Heart right ventricle (tissue), 16 donors: ENCODE data around the gene FAM50B. TPM values are rescaled to one million over a fixed set of nuclear protein-coding genes. Genes with fewer than 3 reads are reported as not detected.

Source experiments
- ATAC-seq, 8 donors: fragments of 200-7000 bp; cut with Tn5 transposase; one replicate each; pipeline ENCODE4 v1.9.1; 2020; ENCODE audit warnings: mild to moderate bottlenecking in 8 of 8, moderate library complexity in 8 of 8, moderate number of reproducible peaks in 1 of 8
- DNase-seq, 2 donors: peaks; one replicate each; pipeline ENCODE4 v3.0.0-alpha.2; 2020
- H3K27ac ChIP-seq, 10 donors: fragments of 200-600 bp; sonication (generic) in 2 of 10; one replicate each; pipeline versions ENCODE4 v1.5.0 to v1.8.0; 2020 to 2022; ENCODE audit warnings: mild to moderate bottlenecking in 3 of 10
- H3K27me3 ChIP-seq, 7 donors: fragments of 200-600 bp; one replicate each; pipeline ENCODE4 v1.8.0; 2021 to 2022; ENCODE audit warnings: mild to moderate bottlenecking in 2 of 7
- H3K36me3 ChIP-seq, 9 donors: fragments of 200-600 bp; sonication (generic) in 1 of 9; one replicate each; pipeline versions ENCODE4 v1.5.0 to v1.8.0; 2020 to 2022; ENCODE audit warnings: mild to moderate bottlenecking in 2 of 9
- H3K4me1 ChIP-seq, 9 donors: fragments of 200-600 bp; sonication (generic) in 1 of 9; one replicate each; pipeline versions ENCODE4 v1.5.0 to v1.8.0; 2020 to 2022; ENCODE audit warnings: mild to moderate bottlenecking in 4 of 9
- H3K4me3 ChIP-seq, 10 donors: fragments of 200-600 bp; sonication (generic) in 2 of 10; one replicate each; pipeline versions ENCODE4 v1.5.0 to v1.8.0; 2020 to 2022; ENCODE audit warnings: mild to moderate bottlenecking in 7 of 10, moderate library complexity in 2 of 10
- H3K9me3 ChIP-seq, 11 donors: fragments of 200-600 bp in 10 of 11; sonication (generic) in 2 of 11; one replicate each; pipeline versions ENCODE4 v1.5.0 to v1.8.0; 2013 to 2022; ENCODE audit warnings: mild to moderate bottlenecking in 2 of 11, control low read depth in 1 of 11, moderate library complexity in 1 of 11
- CTCF ChIP-seq, 9 donors: fragments of 200-600 bp; sonication (generic) in 2 of 9; IDR thresholded peaks; one replicate each; pipeline versions ENCODE4 v1.5.0 to v1.8.0; 2021 to 2022; ENCODE audit warnings: antibody characterized with exemption in 9 of 9, mild to moderate bottlenecking in 5 of 9, moderate library complexity in 1 of 9
- WGBS, 2 donors: extraction: QIAGEN DNeasy Blood & Tissue Kit; methylation state at CpG; one replicate each; pipeline ENCODE4 v1.1.7; 2013; ENCODE audit warnings: inconsistent platforms in 1 of 2; 5-methylcytosine and 5-hydroxymethylcytosine counted together
- intact Hi-C, 10 donors: fragments of 100-400 bp; cut with DNase I; formaldehyde crosslinking; loops; one replicate each; pipeline versions ENCODE4 v1.11.1 to v1.14.2; 2022
- polyA plus RNA-seq, 2 donors: library from polyadenylated mRNA; stranded (reverse); fragments of 200-250 nt; gene quantifications; one replicate each; pipeline ENCODE4 v1.2.3, GENCODE V29; 2013
- total RNA-seq, 10 donors: library from RNA; stranded (reverse); fragmentation: NEBNext Ultra II Directional in 3 of 10; extraction: Animal tissue kit (Norgen Biotek cat#: 25700) in 3 of 10; gene quantifications; one replicate each; pipeline versions ENCODE4 v1.2.1 to v1.2.4, GENCODE V29; 2021 to 2023
- donor health status: Arrhythmogenic right ventricular cardiomyopathy.
- donor health status: ischemic (EF 13 %, LVEDD 7.1; RV severe dilation, severe dysfunction).
- donor health status: healthy with polysubstance abuse.
- donor health status: DM: no; HTN: yes; CAD: no.
- donor health status: DM: no; HTN: no; CAD: no.
- donor health status: ischemic (EF 25% LVEDD 6.9; RV normal size, moderate dysfunction).
- donor health status: ischemic (EF 25% LVEDD 5.7; RV mildly dilated, moderate dysfunction).
- donor health status: healthy.
- donor health status: DM: yes; HTN: yes; CAD: no.
- donor health status: Ischemic cardiomyopathy.
- donor health status: ischemic (EF 35%, LVEDD 5.7; RV mildly dilated, moderate dysfunction).
- donor health status: nonischemic (EF 11% LVEDD 7.7; RV severe dilation, severe dysfunction).
- donor health status: DM: yes; HTN: yes; CAD: no.
- donor health status: PGD.
- donor health status: ischemic (EF 29% LVEDD 5.4; RV normal size, mild dysfunction).
- donor health status: nonischemic (EF 23%, LVEDD 6.1; RV moderate dilation, normal function).

Gene FAM50B
- total and polyA plus RNA-seq, 12 donors: 5.9 to 31.3 (median 22.4) TPM

DNA sequence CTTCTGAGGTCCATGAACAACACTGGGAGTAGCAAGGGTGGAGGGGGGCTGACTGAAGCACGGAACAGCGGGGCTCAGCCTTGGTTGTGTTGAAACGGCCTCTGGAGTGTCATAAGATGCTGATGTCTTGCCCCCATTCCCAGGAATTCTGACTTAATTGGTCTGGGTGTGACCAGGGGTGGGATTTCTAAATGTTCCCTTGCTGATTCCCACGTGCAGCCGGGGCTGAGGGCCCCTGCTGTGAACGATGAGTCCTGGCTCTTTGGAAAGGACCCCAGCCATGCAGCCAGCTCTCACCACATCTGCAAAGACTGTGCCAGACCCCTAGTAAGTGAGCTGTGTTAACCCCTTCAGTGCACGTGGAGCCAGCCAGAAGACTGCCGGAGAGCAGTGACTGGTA, 28.6 kb upstream of the FAM50B start:
- no peak for ATAC-seq
- no peak overlapping the region for H3K27ac ChIP-seq
- H3K4me1 ChIP-seq: peaks cover 10 to 37% (median 24%) of the 10 kb centered on the region in 9 donors
- intact Hi-C loops: loop anchor here in 3 of 10 donors (5.0 to 10.0 kb wide), 3 partner anchors 64 to 73 kb away; partner anchors contain the start of gene PXDC1 (in 1 of the 3)
- H3K36me3 ChIP-seq: no peaks in the 10 kb centered on the region
- no peak for DNase-seq
- H3K27me3 ChIP-seq: no peaks in the 10 kb centered on the region
- H3K4me3 ChIP-seq: no peak overlapping the region
- no peaks in the 10 kb centered on the region for H3K9me3 ChIP-seq
- no peak for TF ChIP-seq CTCF (IDR thresholded peaks at IDR 0.05)
- WGBS, 2 donors: 73 to 79% methylated on average over 8 of the region's 8 CpGs

DNA sequence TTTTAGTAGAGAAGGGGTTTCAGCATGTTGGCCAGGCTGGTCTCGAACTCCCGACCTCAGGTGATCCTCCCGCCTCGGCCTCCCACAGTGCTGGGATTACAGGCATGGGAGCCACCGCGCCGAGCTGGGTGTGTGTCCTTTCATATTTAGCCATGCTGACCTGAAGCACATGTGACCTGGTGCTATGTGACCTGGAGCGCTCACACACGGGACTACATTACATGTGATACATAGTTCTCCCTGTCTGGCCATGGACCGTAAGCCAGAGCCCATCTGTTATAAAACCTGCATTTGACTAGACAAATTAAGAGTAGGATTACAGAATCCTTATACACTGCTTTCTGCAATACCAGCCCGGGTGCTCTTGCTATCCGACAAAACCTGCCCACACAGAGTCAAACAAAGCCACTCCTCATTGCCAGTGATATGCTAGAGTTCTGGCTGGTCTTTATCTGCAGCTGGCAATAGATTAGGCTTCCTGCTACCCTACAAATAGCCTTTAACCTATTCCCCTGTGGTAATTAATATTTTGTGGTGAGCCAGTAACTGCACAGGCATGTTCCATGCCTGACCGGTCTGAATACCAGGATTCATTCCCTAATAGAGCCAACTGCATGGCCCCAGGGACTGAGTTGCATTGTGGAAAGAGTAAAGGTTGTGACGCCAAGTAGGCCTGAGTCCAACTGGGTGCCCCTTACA, 26.3 kb upstream of the FAM50B start:
- Histone ChIP-seq H3K27ac (no peak overlapping the region), H3K9me3 (no peaks in the 10 kb centered on the region), H3K27me3 (no peaks in the 10 kb centered on the region), H3K36me3 (no peaks in the 10 kb centered on the region), H3K4me3 (no peak overlapping the region), H3K4me1 (peaks cover 10 to 54% (median 38%) of the 10 kb centered on the region in 9 donors)
- intact Hi-C loops: loop anchor here in 3 of 10 donors (5.0 to 10.0 kb wide), 3 partner anchors 62 to 76 kb away; partner anchors contain the start of gene PXDC1 (in 1 of the 3)
- ATAC-seq: no peak
- 75 to 81% methylated on average over 14 of the region's 14 CpGs for WGBS, 2 donors
- no peak for DNase-seq
- TF ChIP-seq CTCF (IDR thresholded peaks at IDR 0.05): no peak

- no peak for TF ChIP-seq CTCF (IDR thresholded peaks at IDR 0.05)
- intact Hi-C loops: loop anchor here in 4 of 10 donors (2.0 to 10.0 kb wide), 4 partner anchors 61 to 76 kb away; partner anchors contain the start of gene PXDC1 (in 1 of the 4)
- WGBS, 2 donors: 82 to 85% methylated on average over 6 of the region's 6 CpGs
- Histone ChIP-seq H3K36me3 (no peaks in the 10 kb centered on the region), H3K4me3 (no peak overlapping the region), H3K9me3 (no peaks in the 10 kb centered on the region), H3K27ac (peak overlapping the region in 1 of 10 donors; percentile 92), H3K27me3 (no peaks in the 10 kb centered on the region), H3K4me1 (peaks cover 10 to 54% (median 38%) of the 10 kb centered on the region in 9 donors)
- ATAC-seq (no peak), DNase-seq (no peak)
Measured at GRCh38 chr6:3823671-3824070, 25.5 kb upstream of the FAM50B start.

DNA sequence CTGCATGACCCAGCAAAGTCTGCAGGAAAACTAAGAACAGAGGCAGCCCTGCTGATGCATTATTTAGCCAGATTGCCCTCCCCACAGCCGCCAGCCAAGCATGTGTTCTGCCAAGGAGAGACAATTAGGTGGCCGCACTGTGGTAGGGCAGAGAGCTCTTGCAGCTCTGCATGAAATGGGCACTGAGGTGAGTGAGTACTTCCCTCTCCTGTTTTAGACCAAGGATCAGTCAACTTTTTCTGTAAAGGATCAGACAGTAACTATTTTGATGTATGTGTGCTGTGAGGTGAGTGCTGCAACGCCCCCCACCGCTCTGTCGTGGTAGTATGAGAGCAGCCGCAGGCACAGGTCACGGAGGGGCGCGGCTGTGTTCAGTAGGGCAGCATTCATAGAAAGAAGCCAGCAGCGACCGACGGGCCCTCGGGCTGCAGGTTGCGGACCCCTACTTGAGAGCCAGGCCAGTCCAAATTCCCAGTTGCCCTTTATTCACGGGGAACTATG, 23.8 kb upstream of the FAM50B start:
- DNase-seq: peak; percentile 49 to 53
- no peaks in the 10 kb centered on the region for H3K9me3 ChIP-seq
- ATAC-seq: peak; percentile 36 to 77 (median 66)
- peak overlapping the region; percentile 75 to 92 (median 90) for H3K27ac ChIP-seq
- intact Hi-C loops: loop anchor here in 8 of 10 donors (2.0 to 10.0 kb wide), 6 partner anchors 59 to 83 kb away; partner anchors contain the start of gene PXDC1 (in 3 of the 8)
- peak overlapping the region in 6 of 10 donors; percentile 8 to 36 (median 20) for H3K4me3 ChIP-seq
- H3K36me3 ChIP-seq: no peaks in the 10 kb centered on the region
- WGBS, 2 donors: 27 to 28% methylated on average over 15 of the region's 15 CpGs
- TF ChIP-seq CTCF (IDR thresholded peaks at IDR 0.05): peak in 8 of 9 donors; percentile 26 to 61 (median 45)
- H3K27me3 ChIP-seq: no peaks in the 10 kb centered on the region
- H3K4me1 ChIP-seq: peaks cover 10 to 44% (median 38%) of the 10 kb centered on the region in 9 donors
